SJSA1 (cell line): ENCODE data around the gene SPEG. TPM values are rescaled to one million over a fixed set of nuclear protein-coding genes. Genes with fewer than 3 reads are reported as not detected.

Source experiments
- DNase-seq, 2 experiments: peaks; one replicate each; pipeline ENCODE4 v3.0.0-alpha.2; 2015 to 2020; ENCODE audit warnings: low spot score in 2 of 2, low read depth in 1 of 2
- H3K27ac ChIP-seq: fragments of 250-450 bp; sonication (Bioruptor Pico); 2 replicates; pipeline ENCODE4 v1.5.1; 2020; ENCODE audit warnings: mild to moderate bottlenecking, moderate library complexity
- H3K27me3 ChIP-seq: fragments of 250-450 bp; sonication (Bioruptor Pico); replicated peaks from 2 replicates; pipeline ENCODE4 v1.5.1; 2020; ENCODE audit warnings: mild to moderate bottlenecking, moderate library complexity
- H3K36me3 ChIP-seq: fragments of 250-450 bp; sonication (Bioruptor Pico); 2 replicates; pipeline ENCODE4 v1.5.1; 2020; ENCODE audit warnings: mild to moderate bottlenecking
- H3K4me1 ChIP-seq: fragments of 250-450 bp; sonication (Bioruptor Pico); replicated peaks from 2 replicates; pipeline ENCODE4 v1.6.1; 2021; ENCODE audit warnings: mild to moderate bottlenecking
- H3K4me3 ChIP-seq: fragments of 250-450 bp; sonication (Bioruptor Pico); 2 replicates; pipeline ENCODE4 v1.5.1; 2020; ENCODE audit warnings: mild to moderate bottlenecking
- H3K9me3 ChIP-seq: fragments of 250-450 bp; sonication (Bioruptor Pico); replicated peaks from 2 replicates; pipeline ENCODE4 v1.5.1; 2020; ENCODE audit warnings: mild to moderate bottlenecking
- total RNA-seq: library from RNA; depleted of rRNA; stranded (reverse); fragments of >200 nt; shearing (Covaris generic); gene quantifications from 2 replicates; pipeline ENCODE4 v1.2.3, GENCODE V29; 2014

The SPEG gene
- total RNA-seq, 1 experiment from 2014 or later = 4.2 TPM

DNA sequence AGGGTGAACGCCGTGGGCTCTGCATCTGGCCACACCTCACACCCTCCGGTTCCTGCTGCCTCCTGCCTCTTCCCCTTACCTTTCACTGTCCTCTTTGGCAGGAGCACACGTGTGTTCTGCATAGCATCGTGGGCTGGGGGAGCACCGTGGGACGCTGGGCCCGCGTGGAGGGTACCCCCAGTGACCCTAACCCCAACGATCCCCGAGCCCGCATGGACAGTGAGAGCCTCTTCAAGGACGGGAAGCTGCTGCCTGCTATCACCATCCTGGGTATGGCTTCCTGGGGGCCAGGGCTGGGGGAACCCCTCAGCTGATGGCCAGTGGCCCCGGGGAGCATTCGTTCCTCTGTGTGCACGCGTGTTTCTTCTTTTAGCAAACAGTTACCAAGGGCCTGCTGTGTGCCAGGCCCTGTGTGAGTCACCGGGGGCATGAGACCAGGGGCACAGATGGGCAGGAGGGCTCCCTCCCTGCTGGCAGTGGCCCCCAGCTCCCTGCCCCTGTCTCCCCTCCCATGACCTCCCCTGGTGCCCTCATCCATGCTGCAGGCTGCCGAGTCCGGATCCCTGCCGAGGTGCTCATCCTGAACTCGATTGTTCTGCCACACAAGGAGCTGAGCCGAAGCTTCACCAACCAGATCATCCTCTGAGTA, 71.6 kb downstream of the SPEG start:
- Histone ChIP-seq H3K9me3 (no peaks in the 10 kb centered on the region), H3K36me3 (peaks cover 10% of the 10 kb centered on the region), H3K27ac (no peak overlapping the region), H3K27me3 (peaks cover 18% of the 10 kb centered on the region), H3K4me1 (peaks cover 10% of the 10 kb centered on the region), H3K4me3 (no peak overlapping the region)
- no peak for DNase-seq

DNA sequence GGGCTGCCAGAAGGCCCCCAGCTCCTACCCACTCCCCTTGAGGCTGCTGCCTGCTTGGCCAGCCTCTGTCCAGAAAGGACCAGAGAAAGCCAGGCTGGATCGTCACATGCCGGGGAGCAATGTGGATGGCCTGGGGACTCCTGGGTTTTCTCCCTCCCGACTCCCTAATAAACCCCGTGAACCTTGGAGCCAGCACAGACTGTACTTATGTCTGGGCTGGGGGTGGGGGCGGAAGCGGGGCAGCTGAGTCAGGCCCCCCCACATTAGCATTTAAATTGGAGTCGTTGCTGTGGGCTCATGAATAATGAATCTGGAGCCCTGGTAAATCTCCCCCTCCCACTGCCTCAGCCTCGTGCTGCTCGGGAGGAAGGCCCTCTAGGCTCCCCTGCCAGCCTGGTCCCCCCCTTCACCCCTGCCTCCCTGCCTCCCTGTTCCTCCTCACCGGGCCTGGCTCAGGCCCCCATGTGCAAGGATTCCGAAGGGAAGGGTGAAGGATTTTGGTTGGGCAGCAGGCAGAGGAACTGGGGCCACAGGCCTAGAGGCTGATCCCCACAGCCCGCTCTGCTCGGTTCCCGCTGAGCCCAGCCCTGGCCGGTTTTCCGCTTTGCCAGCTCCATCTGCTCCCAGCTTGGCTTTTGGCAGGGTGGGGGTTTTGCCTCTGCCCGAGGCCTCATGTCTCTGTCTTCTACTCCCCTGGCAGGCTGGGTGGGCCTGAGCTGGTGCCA, 72.3 kb downstream of the SPEG start:
- no peak overlapping the region for H3K27ac ChIP-seq
- peaks cover 22% of the 10 kb centered on the region for H3K27me3 ChIP-seq
- H3K9me3 ChIP-seq = no peaks in the 10 kb centered on the region
- no peak for DNase-seq
- H3K4me3 ChIP-seq = no peak overlapping the region
- H3K36me3 ChIP-seq = peaks cover 10% of the 10 kb centered on the region
- H3K4me1 ChIP-seq = peaks cover 10% of the 10 kb centered on the region

DNA sequence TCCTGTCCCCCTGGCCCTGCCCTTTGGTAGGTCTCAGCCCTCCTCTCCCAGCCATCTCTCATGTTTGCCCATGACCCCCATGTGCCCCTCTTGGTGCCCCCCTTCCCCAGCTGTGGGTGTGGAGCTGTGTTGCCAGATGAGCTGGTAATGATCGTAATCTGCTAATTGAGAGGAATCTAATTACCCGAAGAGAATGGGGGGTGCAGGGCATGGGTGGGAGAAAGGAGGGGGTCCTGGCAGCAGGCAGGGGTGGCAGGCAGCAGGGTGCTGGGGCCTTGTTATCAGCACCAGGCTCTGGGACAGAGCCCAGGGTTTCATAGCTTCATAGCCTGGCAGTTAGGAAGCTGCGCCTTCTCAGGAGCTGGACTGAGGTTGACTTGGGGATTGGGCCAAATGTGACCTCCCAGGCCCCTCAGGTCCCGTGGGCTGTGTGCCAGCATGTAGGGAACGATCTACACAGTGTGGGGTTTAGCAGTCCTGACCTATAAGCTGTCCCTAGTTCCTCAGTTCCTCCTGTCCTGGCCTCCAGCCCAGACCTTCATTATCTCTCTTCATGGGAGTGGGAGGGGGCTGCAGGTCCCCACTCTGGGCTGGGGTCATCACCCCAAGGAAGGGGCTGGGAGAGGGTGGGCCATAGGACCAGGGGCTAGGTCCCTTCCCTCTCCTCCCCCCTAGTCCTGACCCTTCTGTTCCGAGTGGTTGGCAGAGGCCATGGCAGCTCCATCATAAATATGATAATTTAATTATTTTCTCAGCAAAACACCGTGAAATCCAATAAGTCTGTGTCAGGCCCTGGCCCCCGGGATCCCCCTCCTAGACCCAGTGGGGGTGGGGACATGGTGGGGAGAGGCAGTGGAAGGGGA, 73.2 kb downstream of the SPEG start:
- no peak for DNase-seq
- Histone ChIP-seq H3K27ac (no peak overlapping the region), H3K36me3 (peaks cover 7% of the 10 kb centered on the region), H3K4me1 (peaks cover 10% of the 10 kb centered on the region), H3K4me3 (no peak overlapping the region), H3K27me3 (peaks cover 31% of the 10 kb centered on the region), H3K9me3 (no peaks in the 10 kb centered on the region)

DNA sequence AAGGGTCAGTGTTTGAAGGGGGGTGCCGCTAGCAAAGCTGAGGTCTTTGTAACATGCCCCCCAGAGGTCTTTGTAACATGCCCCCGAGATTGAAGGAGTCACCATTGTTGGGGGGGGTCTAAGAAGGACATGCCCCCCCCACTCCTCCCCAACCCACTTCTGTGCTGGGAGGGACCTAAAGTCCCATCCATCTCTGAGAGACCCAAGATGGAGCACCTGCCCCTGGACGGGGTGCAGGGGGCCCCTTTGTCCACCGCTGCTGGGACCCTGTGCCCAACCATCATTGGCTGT, 73.7 kb downstream of the SPEG start:
- no peak overlapping the region for H3K27ac ChIP-seq
- H3K36me3 ChIP-seq = peaks cover 7% of the 10 kb centered on the region
- DNase-seq = no peak
- peaks cover 10% of the 10 kb centered on the region for H3K4me1 ChIP-seq
- peaks cover 36% of the 10 kb centered on the region for H3K27me3 ChIP-seq
- no peaks in the 10 kb centered on the region for H3K9me3 ChIP-seq
- no peak overlapping the region for H3K4me3 ChIP-seq

DNA sequence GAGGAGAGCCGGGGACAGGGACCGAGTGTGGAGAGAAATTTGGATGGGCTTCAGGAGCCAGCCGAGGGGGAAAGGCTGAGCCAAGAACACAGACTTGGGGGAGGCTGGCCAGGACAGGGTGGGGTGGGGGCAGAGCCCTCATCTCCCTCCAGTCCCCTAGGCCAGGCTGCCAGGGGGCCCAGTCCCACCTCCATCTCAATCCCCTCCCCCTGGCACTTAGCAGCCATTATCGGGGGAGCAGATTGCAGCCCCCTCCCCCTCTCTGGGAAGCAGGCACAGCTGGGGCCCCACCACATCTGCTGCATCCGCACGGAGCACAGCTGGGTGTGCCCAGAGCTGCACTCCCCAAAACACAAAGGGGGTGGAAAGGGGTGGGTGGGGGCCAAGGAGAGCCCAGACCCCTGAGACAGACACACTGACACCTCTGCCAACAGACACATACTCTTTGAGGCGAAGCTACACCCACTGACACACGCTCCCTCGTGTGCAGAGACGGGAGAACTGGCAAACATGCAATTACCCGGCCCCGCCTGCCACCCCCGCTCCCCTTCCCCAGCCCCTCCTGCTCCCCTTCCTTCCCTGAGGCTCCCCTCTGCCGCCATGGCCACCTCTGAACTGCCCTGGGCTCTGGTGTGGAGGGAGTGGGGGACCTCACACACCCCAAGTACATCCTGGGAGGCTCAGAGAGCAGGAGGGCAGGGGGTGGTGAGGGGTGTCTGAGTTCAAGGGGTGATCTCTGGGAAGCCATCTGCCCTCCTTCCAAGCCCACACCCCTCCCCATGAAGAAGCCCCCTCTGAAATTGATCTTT, 74.5 kb downstream of the SPEG start:
- no peak for DNase-seq
- Histone ChIP-seq H3K9me3 (no peaks in the 10 kb centered on the region), H3K4me3 (no peak overlapping the region), H3K27ac (no peak overlapping the region), H3K27me3 (peaks cover 44% of the 10 kb centered on the region), H3K4me1 (peaks cover 10% of the 10 kb centered on the region), H3K36me3 (peaks cover 5% of the 10 kb centered on the region)

DNA sequence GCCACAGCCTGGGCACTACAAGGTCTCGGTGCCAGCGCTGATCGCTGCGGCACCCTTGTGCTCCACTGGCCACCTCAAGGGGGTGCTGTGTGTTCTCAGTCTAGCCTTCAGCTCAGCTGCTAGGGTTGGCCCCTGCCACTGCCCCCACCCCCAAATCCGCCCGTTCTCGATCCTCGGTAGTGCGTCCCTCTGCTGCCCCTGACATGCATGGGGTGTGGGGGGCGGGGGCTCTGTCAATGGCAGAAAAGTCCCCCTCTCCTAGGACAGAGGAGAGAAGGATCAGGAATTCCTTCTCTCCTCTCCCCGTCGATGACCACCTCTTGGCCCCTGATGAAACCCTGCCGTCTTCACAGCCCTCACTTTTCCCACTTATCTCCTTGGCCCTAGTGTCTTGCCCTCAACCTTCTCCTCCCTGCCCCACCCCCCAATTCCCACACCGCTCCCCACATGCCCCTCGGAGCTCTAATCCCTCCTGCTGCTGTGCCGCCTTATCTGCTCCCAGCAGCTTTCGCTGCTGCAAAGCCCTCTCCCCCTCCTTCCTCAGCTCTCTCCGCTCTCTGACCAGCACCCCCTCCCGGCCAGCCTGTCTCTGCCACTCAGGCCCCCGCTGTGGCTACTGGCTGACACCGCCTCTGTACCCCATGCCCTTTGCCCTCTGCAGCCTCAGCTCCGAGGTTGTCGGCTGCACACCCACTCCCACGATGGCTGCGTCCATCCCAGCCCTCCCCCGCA, 75.3 kb downstream of the SPEG start:
- no peaks in the 10 kb centered on the region for H3K36me3 ChIP-seq
- no peak overlapping the region; the same call in 1 of the 2 replicates for H3K4me3 ChIP-seq
- no peak overlapping the region for H3K27ac ChIP-seq
- peaks cover 10% of the 10 kb centered on the region for H3K4me1 ChIP-seq
- DNase-seq = peak; percentile 39 to 59
- peaks cover 52% of the 10 kb centered on the region for H3K27me3 ChIP-seq
- H3K9me3 ChIP-seq = no peaks in the 10 kb centered on the region

DNA sequence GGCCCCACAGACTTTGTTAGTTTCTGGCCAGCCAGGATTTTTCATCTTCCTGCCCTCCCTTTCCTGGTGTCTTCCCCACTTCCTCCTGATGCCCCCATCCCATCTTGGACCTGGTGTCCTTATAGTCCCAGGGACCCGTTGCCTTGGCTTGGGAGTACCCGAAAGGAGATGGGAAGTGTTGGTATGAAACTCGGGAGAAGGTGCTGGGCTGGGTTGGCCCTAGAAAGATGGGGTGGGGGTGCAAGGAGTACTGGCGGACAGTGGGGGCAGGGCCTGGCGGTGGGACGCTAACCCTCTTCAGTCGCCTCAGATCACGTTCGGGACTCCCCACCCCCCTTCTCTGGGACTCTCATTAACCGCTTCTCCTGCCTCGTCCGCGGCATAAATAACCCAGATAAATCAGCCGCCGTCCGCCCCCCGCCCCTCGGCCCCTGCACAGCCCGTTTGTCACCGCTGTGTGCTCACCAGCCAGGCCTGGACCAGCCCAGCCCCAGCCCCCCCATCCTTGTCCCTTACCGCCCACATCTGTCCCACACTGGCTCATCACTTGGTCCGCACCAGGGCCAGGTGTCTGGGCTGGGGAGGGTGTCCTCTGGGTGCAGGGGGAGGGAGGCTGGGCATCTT, 76.0 kb downstream of the SPEG start:
- H3K4me1 ChIP-seq = peaks cover 10% of the 10 kb centered on the region

DNA sequence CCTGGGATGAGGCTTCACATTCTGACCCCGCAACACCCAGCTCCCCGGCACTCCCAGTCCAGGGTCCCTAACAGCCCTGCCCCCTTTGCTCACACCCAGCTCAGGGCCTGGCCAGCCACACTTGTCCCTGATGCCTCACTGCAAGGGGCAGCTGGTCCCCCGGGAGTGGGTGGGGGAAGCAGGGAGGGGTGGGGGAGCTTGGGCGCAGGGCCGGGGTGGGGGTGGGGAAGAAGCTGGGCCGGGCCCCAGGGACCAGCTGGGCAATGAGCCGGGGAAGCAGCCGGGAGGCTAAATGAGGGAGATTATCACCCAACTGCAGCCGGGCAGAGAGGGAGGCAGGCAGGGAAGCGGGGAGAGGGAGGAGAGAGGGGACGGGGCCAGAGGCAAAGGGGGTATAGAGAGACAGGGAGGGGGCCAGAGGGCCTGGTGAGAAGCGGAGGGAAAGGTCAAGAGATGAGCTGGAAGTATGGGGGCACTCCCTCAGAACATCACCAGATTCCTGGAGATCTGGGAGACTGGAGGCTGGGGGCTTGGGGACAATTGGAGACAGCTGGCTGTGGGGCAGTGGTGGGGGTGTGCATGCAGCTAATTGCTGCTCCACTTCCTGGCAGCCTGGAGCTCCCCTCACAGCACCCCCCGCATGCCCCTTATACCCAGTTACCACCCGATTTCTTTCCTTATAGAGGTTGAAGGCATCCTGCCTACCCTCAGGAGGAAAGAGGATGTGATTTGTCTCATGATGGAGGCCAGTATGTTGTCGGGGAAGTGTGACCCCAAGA, 77.1 kb downstream of the SPEG start:
- Histone ChIP-seq H3K9me3 (no peaks in the 10 kb centered on the region), H3K4me1 (peaks cover 10% of the 10 kb centered on the region), H3K36me3 (no peaks in the 10 kb centered on the region), H3K27me3 (peaks cover 65% of the 10 kb centered on the region), H3K27ac (no peak overlapping the region), H3K4me3 (no peak overlapping the region)
- DNase-seq = no peak

More for the DNA sequence above, 76.0 kb downstream of the SPEG start:
- no peaks in the 10 kb centered on the region for H3K9me3 ChIP-seq
- H3K4me3 ChIP-seq = no peak overlapping the region
- H3K27ac ChIP-seq = no peak overlapping the region
- peaks cover 59% of the 10 kb centered on the region for H3K27me3 ChIP-seq
- no peak for DNase-seq
- H3K36me3 ChIP-seq = no peaks in the 10 kb centered on the region

DNA sequence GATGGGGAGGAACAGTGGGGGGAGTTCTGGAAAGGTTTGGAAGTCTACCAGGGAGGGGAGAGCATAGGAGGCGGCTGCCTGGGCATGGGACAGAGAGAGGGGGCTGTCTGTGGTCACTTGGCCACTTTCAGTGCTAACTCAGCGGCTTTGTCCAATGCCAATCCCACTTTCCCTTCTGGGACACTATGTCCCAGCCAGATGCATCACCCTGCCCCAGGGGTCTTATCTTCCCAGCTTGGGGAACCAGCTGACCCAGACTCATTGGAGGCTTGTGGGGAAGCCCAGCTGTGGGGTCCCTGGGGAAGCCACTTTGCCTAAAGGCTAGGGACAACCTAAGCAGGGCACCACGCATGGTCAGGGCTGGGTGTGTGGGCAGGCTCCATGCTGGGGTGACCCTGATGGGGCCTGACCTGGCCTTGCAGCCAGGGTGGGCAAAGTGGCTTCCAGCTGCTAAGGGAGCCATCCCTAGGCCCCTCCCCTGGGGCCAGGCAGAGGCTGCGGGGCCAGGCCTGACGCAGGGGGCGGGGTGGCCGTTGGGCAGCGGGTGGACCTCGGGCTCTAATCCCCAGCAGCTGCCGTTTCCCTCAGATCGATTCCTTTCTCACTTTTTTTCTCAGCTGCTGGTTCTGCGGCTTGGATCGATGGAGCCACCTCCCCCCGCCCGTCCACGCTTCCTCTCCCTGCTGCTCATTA, 78.0 kb downstream of the SPEG start:
- Histone ChIP-seq H3K4me1 (peaks cover 10% of the 10 kb centered on the region), H3K27me3 (peaks cover 70% of the 10 kb centered on the region)

DNA sequence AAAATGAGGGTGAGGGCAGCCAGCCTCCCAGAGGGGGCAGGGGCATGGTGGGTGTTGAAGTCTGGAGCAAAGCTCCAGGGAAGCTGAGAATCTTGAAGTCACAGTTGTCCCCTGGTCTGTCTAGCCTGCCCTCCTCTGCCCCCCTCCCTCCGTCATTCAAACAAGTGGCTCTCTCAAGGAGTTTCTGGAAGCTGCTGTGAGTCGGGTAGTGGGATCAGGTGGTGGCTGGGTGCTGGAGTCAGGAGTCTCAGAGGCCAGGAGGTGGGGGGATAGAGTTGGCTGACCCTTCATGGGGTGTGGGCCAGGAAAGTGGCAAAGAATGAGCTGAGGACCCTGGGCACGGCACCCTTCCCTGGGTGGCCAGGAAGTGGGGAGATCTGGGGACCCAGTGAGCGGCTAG, 79.1 kb downstream of the SPEG start:
- Histone ChIP-seq H3K9me3 (no peaks in the 10 kb centered on the region), H3K4me1 (peaks cover 10% of the 10 kb centered on the region), H3K4me3 (no peak overlapping the region), H3K27ac (no peak overlapping the region), H3K36me3 (no peaks in the 10 kb centered on the region), H3K27me3 (peaks cover 76% of the 10 kb centered on the region)
- DNase-seq = no peak

More for the DNA sequence above, 78.0 kb downstream of the SPEG start:
- H3K36me3 ChIP-seq = no peaks in the 10 kb centered on the region
- no peak overlapping the region for H3K4me3 ChIP-seq
- H3K27ac ChIP-seq = no peak overlapping the region
- no peaks in the 10 kb centered on the region for H3K9me3 ChIP-seq
- no peak for DNase-seq

DNA sequence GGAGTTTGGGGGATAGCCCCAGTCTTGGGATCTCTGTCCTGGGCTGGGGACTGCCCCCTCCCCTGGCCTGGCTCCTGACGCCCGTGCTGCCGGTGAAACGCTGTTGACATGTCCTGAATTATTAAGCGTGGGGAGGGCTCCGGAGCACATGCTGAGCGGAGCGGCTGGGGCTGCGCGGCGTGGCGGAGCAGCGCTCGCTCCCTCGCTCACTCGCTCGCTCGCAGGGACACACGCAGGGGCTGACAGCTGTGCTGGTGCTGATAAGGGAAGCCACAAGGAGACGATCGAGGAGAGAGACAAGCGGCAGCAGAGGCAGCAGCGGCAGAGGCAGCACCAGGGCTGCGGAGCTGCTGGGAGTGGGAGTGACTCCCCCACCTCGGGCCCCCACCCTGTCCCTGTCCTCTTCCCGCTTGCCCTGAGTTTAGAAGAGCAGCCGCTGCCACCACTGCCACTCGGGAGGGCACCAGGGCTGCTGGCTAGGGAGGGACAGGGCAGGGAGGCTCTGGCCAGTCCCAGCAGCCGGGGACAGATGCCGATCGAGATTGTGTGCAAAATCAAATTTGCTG, 79.6 kb downstream of the SPEG start, which contains the start of gene ASIC4:
ASIC4 (plus strand) TSS at position 287 of the 566 bp plus-strand sequence; CDS start at position 530, 243 bp downstream.
- Histone ChIP-seq H3K4me1 (peaks cover 10% of the 10 kb centered on the region), H3K27me3 (peaks cover 76% of the 10 kb centered on the region), H3K27ac (no peak within 1 kb of the TSS), H3K9me3 (no peaks in the 10 kb centered on the region), H3K4me3 (no peak within 1 kb of the TSS), H3K36me3 (no peaks in the 10 kb centered on the region)
- no peak for DNase-seq
